ENCODE measurements around the gene ERBB2. TPM values are rescaled to one million over a fixed set of nuclear protein-coding genes. Genes with fewer than 3 reads are reported as not detected.
A peak's percentile ranks its signal among the peaks of the same experiment; 100 is the strongest.

The ERBB2 gene
- total and polyA plus RNA-seq, 12 donors, result 40.3 to 89.1 (median 66.1) TPM

DNA sequence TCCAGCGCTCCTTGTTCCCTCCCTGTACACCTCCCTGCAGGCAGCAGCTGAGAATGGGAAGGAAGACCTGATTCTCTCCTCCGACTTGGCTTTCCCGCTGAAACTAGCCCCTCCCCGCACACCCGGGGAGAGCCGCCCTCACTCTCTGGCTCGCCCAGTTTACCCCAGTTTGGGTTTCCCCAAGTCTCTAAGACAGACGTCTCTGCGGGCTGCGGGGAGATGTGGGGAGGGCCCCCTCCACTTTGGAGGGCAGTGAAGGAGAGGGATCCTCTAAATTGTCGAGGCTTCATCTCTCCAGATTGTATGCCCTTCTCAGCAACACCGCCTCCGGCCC is 38.7 kb downstream of the ERBB2 start:
- ATAC-seq, result peak in 1 of 8 donors; percentile 13
- Histone ChIP-seq H3K27me3 (peaks cover 0 to 78% (median 62%) of the 10 kb centered on the region in 7 donors), H3K36me3 (no peaks in the 10 kb centered on the region), H3K4me1 (peaks cover 0 to 42% (median 35%) of the 10 kb centered on the region in 9 donors), H3K4me3 (peak overlapping the region in 6 of 10 donors; percentile 2 to 50 (median 36)), H3K9me3 (no peaks in the 10 kb centered on the region), H3K27ac (no peak overlapping the region)
- TF ChIP-seq CTCF (IDR thresholded peaks at IDR 0.05), result no peak
- WGBS, 2 donors, result 2 to 3% methylated on average over 13 of the region's 13 CpGs
- intact Hi-C loops (cut with DNase I), result no loop called here
- no peak for DNase-seq

GRCh38 chr17:39738983-39739884 is 39.4 kb downstream of the ERBB2 start:
- H3K27me3 ChIP-seq, result peaks cover 0 to 85% (median 62%) of the 10 kb centered on the region in 7 donors
- H3K36me3 ChIP-seq, result no peaks in the 10 kb centered on the region
- ATAC-seq (peak in 1 of 8 donors; percentile 10), DNase-seq (no peak)
- H3K4me3 ChIP-seq, result peak overlapping the region in 7 of 10 donors; percentile 5 to 50 (median 26)
- H3K27ac ChIP-seq, result no peak overlapping the region
- intact Hi-C loops (cut with DNase I), result no loop called here
- TF ChIP-seq CTCF (IDR thresholded peaks at IDR 0.05), result no peak
- WGBS, 2 donors, result 22 to 31% methylated on average over 32 of the region's 32 CpGs
- no peaks in the 10 kb centered on the region for H3K9me3 ChIP-seq
- peaks cover 0 to 42% (median 35%) of the 10 kb centered on the region in 9 donors for H3K4me1 ChIP-seq

DNA sequence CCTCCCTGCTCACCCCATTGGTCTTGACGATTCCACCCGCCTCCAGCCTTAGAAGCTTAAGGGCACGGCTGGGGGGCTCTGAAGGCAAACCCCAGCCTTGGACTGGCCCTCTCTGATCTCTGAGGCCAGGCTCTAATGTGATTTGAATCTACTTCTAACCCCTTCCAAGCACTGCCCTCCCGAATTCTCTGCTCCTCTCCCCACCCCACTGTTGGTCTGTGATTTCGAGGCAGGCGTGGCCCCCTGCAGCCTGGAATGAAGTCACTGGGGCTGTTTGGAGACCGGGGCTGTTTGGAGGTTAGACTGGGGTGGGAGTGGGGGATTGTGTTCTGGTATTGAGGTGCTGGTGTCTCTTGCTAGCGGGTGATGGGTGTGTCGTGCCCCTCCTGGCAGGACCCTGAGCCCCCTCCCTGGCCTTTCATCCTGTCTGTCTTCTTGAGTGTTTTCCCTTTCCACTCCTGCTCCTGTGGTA is 40.1 kb downstream of the ERBB2 start:
- peak overlapping the region in 2 of 10 donors; percentile 26 to 28 for H3K4me3 ChIP-seq
- ATAC-seq (no peak), DNase-seq (no peak)
- peaks cover 0 to 42% (median 35%) of the 10 kb centered on the region in 9 donors for H3K4me1 ChIP-seq
- no peaks in the 10 kb centered on the region for H3K9me3 ChIP-seq
- TF ChIP-seq CTCF (IDR thresholded peaks at IDR 0.05), result no peak
- WGBS, 2 donors, result 53 to 56% methylated on average over 9 of the region's 9 CpGs
- H3K36me3 ChIP-seq, result no peaks in the 10 kb centered on the region
- intact Hi-C loops (cut with DNase I), result no loop called here
- peaks cover 0 to 89% (median 68%) of the 10 kb centered on the region in 7 donors for H3K27me3 ChIP-seq
- no peak overlapping the region for H3K27ac ChIP-seq

DNA sequence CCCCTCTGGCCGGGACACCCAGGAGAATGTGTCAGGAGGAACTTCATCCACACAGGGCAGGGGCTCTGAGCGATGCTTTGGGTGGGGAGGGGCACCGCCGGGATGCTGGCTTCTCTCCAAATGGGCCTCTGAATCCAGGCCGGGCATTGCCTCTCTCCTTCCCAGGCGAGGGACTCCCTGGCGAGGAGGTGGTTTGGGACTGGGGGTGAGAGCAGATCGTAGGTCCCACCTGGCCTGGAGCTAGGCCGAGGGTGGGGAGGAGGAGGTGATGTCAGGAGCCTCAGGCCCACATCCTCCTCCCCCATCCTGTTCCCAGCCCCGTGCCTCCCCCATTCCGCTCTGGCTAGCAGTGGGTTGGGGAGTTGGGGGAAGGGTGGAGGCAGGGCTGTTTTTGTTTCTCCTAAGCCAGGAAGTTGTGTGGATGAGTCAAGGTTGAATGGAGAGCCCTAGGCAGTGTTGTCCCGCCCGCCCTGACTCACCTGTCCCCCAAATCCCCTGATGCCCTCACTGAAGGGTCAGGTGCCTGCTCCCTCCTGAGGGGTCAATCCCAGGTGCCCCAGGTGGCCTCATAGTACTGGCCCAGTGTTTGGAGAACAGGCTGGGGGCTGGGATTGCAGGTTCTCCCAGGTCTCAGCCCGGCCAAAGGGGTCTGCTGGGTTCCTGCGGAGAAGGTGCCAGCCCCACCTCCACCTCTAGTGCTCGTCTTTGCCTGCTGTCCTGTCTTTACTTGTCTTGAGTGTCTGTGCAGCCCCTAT is 40.7 kb downstream of the ERBB2 start:
- no peak for TF ChIP-seq CTCF (IDR thresholded peaks at IDR 0.05)
- intact Hi-C loops (cut with DNase I), result no loop called here
- WGBS, 2 donors, result 41 to 54% methylated on average over 16 of the region's 16 CpGs

More for the DNA sequence above, 40.7 kb downstream of the ERBB2 start:
- no peak overlapping the region for H3K4me3 ChIP-seq
- no peak overlapping the region for H3K27ac ChIP-seq
- DNase-seq, result no peak
- no peaks in the 10 kb centered on the region for H3K9me3 ChIP-seq
- no peaks in the 10 kb centered on the region for H3K36me3 ChIP-seq
- H3K4me1 ChIP-seq, result peaks cover 0 to 42% (median 35%) of the 10 kb centered on the region in 9 donors
- ATAC-seq, result peak in 3 of 8 donors; percentile 23 to 38 (median 24)
- peaks cover 0 to 86% (median 68%) of the 10 kb centered on the region in 7 donors for H3K27me3 ChIP-seq
